HG03025 (cell line): Measurements from ENCODE around the gene ANKRD1.
"Not testable (repeated sequence)": the region's sequence is repeated elsewhere in the genome, so short reads cannot be mapped to it uniquely, and the experiment has no call there.

Source experiments
- ATAC-seq: cut with Tn5 transposase; IDR thresholded peaks from one replicate; pipeline ENCODE4 v1.9.1; 2021; ENCODE audit warnings: mild to moderate bottlenecking, moderate library complexity; ENCODE audit not compliant: unreplicated experiment, low FRiP score

The ANKRD1 gene

DNA sequence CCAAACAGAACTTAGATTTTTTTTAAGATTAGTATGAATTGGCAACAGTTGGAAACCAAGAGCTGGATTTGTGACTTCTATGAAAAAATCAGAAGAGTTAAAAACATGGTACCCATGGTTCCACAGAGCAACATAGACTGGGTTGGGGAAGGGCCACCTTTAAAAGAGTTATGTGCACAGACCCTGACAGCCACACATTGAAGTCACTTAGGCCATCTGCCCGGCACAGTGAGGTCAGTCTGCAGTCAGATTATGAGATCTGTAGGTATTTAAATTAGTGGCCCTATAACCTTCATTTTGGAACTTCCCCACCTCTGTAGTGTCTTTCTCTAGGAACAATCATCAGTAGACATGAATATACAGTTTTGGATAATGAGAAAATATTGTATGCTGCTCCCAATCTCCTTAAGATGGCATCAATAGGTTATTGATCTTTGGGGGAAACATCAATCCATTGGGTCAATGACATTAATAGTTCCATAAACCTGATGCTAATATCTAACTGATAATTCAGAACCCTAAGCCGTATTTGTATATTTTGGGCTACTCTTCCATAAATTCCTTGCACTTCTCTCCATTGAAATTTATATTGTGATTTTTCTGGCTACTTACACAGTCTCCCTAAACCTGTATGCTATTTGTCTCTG is 7.0 kb downstream of the ANKRD1 start:
- ATAC-seq: no peak

DNA sequence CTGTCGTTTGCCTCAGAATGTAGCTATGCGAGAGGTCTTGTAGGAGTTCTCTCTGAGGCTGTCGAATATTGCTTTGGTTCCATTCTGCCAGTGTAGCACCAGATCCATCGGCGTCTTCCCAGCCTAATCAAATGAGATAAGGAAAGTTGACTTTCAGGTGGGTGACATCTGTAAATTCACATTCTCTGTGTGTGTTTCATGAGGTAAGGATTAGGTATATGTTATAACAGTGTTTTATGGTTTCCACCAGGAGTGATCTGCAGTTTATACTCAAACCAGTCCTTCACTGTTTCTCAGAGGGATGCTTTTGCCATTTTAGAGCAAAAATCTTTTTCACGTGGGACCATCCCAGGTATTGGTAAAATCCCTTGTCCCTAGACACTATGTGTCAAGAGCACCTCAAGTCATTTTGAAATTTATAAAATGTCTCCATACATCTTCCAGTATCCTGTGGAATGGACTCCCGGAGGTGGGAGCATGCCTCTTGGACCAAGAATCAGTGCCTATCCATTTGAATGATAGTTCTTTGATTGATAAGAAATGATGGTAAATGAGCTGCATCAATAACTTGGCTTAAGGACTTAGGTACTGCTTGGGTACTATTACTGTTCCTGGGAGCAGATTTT is 7.9 kb downstream of the ANKRD1 start:
- no peak for ATAC-seq

DNA sequence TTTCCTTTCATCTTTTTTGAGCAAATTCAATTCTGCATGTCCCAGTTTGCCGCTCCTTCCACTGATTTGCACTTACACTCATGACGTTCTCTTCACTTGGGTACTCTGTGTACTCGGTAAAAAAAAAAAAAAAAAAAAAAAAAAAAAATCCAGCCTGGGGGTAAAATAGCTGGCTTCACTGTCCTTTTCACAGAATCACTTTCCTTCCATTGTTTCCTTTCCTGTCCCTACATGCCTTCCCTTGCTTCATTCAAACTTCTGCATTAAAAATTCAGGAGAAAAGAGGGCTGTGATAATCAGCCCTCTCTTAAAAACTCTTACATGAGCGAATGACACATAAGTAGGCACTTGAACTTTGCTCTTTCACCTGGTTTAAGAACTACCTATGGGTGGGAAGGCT is 8.7 kb downstream of the ANKRD1 start:
- no peak for ATAC-seq

DNA sequence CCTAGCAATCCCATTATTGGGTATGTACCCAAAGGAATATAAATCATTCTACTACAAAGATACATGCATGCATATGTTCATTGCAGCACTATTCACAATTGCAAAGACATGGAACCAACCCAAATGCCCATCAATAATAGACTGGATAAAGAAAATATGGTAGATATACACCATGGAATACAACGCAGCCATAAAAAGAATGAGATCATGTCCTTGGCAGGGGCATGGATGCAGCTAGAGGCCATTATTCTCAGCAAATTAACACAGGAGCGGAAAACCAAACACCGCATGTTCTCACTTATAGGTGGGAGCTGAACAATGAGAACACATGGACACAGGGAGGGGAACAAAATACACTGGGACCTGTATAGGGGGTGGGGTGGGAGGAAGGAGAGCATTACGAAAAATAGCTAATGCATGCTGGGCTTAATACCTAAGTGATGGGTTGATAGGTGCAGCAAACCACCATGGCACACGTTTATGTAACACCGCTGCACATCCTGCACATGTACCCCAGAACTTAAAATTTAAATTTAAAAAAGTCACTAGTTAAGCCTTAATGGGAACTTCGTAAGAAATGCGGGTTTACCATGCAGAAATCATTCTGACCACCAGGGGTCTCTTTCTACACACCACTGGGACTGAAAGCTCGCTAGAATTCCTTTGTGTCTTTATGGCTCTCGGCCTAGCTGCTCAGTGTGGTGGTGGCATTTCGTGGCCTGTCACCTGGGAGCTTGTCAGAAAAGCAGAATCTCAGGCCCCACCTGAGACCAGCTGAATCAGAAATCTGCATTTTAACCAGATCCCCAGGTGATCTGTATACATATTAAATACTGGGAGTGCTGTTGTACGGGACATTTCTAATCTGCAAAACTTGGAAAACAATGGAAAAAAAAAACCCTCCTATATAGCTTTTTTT is 9.5 kb downstream of the ANKRD1 start:
- no peak for ATAC-seq

DNA sequence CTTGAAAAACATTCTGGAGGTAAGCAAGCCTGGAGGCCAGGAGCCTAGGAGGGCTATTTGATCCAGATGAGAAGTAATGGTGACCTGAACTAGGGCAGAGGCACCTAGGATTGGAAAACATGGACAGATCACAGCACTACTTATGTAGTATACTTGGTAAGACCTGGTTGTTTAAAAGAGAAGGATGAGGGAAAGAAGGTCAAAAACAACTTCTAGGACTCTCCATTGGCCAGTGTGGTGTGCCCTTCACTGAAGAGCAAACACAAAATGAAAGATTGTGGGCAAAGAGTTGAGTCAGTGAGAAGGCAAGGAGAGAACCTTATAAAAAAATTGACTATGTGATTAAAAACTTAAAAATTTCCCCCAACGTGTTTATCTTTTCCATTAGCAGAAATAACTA is 14.3 kb downstream of the ANKRD1 start:
- no peak for ATAC-seq

DNA sequence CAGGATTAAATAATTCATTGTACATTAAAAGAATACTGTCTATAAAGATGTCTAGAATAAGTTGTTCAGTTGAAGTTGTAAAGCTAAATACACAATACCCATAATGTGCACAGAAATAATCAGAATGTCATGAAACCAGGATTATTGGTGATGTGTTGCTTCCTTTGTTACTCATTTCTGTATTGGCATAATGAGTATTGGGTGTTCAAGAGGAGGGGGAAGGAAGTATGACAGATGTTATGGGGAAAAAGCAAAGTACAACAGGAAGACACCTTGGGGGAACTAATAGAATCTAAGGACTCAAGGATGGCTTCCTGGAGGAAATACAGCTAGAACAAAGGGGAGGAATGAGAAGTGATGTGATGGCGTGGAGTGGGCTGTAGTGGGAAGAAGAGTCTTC is 15.0 kb downstream of the ANKRD1 start:
- ATAC-seq: no peak

DNA sequence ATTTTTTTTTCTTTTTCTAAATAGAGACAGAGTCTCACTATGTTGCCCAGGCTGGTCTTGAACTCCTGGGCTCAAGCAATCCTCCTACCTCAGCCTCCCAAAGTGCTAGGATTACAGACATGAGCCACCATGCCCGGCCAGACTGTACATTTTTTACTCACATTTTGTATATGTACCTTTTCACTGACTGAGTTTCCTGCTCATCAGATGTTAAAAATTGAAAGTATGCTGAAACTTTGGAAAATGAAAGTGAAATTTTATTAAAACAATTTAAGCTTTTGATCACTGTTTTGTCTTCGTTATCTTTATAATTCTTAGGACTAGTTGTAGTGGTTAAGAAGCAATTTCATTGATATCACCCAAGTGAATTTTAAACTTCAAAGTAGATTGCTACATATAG is 24.0 kb downstream of the ANKRD1 start:
- ATAC-seq: not testable (repeated sequence)

DNA sequence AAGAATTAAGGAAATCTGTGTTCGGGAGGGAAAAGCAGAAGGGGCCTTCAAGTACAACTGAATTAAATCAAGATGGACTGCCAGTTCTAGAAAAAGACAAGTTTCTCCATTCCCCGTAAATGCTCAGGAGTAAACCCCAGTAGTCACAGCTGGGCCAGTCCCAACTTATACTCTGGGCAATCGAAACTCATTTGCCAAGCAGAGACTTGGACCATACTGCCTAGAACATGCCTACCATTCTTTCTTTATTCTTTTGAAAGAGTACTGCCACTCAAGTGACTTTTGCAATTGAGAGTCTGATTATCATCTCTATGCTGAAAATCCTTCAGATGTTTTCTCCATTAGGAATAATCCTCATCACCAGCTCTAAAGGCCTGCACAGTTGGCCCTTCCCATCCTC is 27.7 kb downstream of the ANKRD1 start:
- no peak for ATAC-seq

DNA sequence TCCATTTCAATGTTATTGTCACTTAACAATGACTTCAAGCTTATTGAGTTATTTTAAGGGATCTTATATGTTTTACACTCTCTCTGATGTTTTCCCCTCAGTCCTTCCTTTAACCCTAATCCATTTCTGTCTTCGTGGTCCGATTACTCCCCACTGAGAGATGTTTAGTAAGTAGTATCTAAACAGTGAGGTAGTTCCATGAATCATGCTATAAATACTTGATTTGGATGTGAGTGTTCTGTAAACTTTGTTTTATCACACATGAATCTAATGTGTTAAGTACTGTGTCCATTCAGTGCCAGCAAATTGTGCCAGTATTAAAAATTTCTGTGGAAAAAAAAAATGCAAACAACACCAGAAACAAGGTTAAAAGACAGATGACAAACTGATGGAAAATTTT is 30.5 kb downstream of the ANKRD1 start:
- no peak for ATAC-seq

DNA sequence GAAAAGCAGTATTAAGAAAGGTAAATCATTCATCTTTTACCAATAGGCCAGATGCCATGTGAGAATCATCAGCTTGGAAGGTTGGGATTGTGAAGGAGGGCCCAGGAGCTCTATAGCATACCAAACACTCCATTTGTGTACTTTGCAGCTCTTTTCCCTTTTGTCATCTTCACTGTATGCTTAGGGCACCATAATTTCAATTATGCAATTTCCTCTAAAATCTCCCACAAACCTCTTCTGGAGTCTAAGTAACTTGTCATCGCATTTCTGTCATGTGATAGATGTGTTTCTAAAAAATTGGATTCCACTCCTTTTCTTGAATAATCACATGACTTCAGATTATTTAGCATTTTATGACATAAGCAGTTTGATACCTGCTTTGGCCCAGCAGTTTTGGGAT is 31.3 kb downstream of the ANKRD1 start:
- no peak for ATAC-seq

DNA sequence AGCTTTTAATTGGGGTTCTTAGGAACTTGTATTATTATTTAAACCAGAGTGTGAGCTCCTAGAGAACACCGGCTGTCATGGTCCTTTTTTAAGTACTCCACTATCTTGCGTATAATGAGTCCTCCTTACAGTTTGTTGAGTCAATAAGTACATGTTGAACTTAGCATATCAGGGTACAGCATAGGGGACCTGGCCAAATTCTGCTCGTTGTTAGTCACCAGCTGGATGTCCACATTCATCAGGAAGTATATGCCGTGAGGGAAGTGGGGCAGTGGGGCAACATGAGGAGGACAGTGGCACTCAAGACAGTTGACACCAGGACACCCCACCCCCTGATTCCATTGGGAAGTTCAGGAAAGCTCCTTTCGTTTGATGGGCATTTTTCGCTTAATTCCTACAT is 32.5 kb downstream of the ANKRD1 start:
- no peak for ATAC-seq

DNA sequence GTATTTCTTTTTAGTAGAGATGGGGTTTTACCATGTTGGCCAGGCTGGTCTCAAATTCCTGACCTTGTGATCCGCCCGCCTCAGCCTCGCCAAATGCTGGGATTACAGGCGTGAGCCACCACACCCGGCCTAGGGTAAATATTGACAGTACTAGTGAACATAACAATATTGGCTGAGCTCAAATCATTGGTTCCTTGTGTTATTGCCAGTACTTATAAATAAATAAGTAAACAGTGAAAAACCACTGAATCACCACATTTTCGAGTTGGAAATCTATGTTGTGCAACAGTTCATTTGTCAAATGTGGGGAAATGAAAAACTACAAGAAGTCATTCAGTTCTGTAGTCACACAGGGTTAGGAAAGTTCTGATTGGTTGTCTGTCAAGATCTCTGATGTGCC is 33.3 kb downstream of the ANKRD1 start:
- ATAC-seq: no peak

DNA sequence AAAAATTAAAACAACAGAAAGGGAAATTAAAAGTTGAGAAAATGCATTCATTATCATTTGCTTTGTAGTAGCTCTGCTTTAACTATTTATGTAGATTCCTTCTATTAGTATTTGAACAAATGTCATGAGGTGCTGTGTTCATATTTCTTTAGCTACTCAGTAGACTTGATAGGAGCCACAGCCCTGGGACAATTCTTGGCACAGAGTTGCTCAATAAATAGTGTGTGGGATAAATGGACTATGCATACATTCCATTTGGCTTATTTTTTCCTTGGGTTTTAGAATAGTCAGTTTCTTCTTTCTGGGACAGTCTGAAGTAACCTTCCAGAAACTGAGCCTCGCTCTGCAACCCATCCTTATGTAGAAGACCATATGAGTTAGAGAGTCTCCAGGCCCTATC is 35.7 kb downstream of the ANKRD1 start:
- ATAC-seq: no peak

DNA sequence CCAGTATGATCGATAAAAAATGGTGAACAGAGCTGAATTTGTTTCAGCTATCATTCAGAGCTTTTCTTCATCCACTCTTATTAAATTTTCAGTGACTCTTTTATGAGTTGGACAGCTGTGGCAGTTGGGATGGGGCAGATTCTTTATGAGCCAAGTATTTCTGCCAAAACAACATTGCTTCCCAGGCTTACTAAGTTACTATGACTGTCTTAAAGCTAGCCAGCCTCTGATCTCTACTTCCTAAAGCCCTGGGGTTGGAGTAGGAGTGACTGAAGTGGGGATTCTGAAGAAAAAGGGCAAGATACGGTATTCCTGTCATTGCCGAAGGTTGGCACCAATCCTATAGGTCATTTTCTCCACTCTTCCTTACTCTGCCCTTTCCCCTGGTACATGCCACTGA is 36.5 kb downstream of the ANKRD1 start:
- ATAC-seq: no peak

DNA sequence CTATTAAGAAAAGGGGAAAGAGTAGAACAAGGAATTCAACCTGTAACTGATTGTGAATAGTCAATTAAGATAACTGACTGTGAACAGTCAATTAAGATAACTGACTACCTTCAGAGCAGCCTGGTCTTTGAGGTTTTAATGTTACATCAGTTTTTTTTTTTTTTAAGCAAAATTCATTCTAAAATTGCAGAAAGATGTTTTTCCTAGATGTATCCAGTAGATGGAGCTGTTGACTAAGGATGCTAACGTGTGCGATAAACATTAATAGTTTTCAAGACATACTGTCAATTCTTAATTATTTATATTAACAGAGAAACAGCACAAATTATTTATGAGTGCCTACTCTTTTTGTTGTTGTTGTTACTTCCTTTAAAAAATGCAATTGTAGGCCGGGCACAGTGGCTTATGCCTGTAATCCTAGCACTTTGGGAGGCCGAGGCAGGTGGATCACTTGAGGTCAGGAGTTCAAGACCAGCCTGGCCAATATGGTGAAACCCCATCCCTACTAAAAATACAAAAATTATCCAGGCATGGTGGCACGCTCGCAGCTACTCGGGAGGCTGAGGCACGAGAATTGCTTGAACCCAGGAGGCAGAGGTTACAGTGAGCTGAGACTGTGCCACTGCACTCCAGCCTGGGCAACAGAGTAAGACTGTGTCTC is 40.7 kb downstream of the ANKRD1 start:
- ATAC-seq: not testable (repeated sequence)

DNA sequence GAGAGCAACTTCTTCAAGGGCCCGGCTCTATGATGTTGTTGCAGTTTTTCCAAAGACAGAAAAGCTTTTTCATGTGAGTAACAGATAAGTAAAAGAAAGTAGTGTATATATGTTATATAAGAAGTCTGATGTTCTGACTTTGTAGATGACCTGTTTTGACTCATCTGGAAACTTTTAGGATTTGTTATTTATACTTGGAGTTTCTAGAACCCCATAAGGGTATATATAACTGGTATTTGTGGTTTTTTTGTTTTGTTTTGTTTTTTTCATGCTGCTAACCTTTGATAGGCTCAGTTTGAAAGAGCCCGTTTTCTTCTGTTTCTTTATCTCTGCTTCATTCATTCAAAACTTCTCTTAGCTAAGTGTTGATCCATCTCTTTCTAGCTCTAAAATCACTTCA is 41.8 kb downstream of the ANKRD1 start:
- no peak for ATAC-seq

DNA sequence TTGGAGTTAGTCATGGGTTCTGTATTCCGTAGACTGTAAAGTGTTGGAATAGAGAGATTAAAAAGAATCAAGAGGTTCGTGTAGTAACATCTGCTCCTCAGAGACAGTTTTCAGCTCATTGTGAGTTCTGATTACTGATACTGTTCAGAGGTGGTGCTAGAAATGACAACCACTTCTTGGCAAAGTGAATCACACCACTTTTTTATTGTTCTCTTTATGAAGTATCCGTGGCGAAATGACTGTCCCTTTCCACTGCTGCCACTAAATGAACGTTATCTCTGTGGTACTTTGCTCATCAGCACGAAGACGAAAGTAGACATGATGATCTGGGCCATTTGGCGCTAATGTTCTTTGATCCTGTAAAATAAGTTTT is 48.3 kb downstream of the ANKRD1 start:
- ATAC-seq: no peak

DNA sequence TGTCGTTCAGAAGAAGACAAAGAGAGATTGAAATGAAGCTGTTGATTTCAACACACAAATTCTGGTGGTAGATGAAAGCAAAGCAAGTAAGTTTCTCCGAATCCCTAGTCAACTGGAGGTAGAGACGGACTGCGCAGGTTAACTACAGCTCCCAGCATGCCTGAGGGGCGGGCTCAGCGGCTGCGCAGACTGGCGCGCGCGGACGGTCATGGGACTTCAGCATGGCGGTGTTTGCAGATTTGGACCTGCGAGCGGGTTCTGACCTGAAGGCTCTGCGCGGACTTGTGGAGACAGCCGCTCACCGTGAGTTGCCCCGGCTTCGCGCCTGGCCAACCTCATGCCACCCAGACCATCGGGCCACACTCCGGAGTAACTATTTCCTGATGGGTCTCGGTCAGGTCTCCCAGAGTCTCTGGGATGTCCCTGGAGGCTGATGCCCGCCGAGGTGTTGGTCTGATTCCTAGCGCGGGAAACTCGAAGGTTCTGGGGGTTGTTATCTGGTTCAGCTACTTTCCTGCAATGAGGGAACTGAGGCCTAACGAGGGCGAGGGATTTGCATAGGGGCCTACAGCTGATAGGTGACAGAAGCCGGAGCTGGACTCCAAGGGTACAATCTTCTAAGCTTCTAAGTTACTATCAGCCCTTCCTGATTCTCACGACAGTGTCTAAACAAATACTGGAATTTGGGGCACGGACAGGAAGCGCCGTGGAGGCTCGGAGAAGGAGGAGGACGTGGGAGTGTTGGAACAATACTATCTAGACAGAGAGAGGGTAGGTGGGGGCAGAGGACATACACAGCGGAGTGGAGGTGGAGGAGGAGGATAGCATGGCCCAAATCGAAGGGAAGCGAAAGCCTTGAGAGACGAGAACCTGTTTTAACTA is 48.9 kb downstream of the ANKRD1 start, which contains the start of gene RPP30:
Gene RPP30, plus strand, starts transcription at position 209 of the 882 bp plus-strand sequence. Its CDS starts 13 bp downstream, at position 222.
- ATAC-seq: peak; percentile 98

DNA sequence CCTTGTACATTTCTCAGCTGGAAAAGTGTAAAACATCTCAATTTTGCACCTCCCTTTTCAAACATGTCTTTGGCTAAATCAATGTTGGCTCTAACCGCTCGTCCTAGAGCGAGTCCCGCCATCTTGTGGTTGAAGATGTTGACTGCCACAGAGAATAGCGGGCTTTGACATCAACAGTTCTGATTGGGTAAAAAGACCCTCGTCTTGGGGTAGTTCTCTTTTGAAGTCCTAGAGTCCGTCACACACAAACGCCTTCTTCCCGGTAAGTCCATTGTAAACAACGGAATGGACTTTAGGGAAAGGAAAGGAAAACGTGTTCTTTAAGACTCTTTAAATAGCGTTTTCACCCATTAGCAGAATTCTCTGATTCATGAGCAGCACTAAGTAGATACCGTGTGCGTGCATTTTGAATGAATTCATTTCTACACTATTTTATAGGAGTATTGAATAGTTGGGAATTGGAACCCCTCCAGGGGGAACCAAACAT is 49.6 kb downstream of the ANKRD1 start:
- ATAC-seq: peak; percentile 47

DNA sequence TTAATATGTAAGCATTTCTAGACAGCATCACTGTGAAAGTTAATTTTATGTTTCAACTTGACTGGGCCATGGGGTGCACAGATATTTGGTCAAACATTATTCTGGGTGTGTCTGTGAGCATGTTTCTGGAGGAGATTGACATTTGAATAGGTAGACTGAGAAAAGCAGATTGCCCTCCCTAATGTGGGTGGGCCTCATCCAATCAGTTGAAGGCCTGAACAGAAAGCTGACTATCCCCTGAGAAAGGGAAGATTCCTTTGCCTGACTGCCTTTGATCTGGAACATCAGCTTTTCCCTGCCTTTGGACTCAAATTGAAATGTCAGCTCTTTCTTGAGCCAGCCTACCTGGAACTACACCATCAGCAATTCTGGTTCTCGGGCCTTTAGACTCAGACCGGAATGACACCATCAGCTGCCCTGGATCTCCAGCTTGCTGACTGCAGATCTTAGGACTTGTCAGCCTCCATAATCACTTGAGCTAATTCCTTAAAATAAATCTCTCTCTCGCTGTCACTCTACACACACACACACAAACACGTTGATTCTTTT is 54.8 kb downstream of the ANKRD1 start:
- no peak for ATAC-seq
